Naive B cell (primary cell): ENCODE measurements around the gene ZNF358. TPM values are rescaled to one million over a fixed set of nuclear protein-coding genes. Genes with fewer than 3 reads are reported as not detected.
A peak's percentile ranks its signal among the peaks of the same experiment; 100 is the strongest.
"Not testable (repeated sequence)": the region's sequence is repeated elsewhere in the genome, so short reads cannot be mapped to it uniquely, and the experiment has no call there.

Source experiments
- ATAC-seq, 2 donors: fragments of 150-1000 bp; cut with Tn5 transposase; 2 replicates each; pipeline ENCODE4 v1.10.0; 2021; ENCODE audit warnings: low read depth in 2 of 2, mild to moderate bottlenecking in 2 of 2, moderate library complexity in 2 of 2
- DNase-seq: peaks from one replicate; pipeline ENCODE4 v3.0.0; 2022
- H3K27ac Mint-ChIP-seq, 6 donors: one replicate each; pipeline ENCODE4 v1.8.0; 2020 to 2022; ENCODE audit warnings: mild to moderate bottlenecking in 6 of 6, mixed read lengths in 6 of 6, moderate library complexity in 5 of 6, inconsistent platforms in 2 of 6
- H3K27me3 Mint-ChIP-seq, 3 donors: one replicate each; pipeline ENCODE4 v1.8.0; 2021 to 2022; ENCODE audit warnings: mixed read lengths in 3 of 3, mild to moderate bottlenecking in 1 of 3
- H3K36me3 Mint-ChIP-seq, 2 donors: one replicate each; pipeline ENCODE4 v1.8.0; 2020 to 2022; ENCODE audit warnings: mixed read lengths in 2 of 2, inconsistent platforms in 1 of 2, mild to moderate bottlenecking in 1 of 2
- H3K4me1 Mint-ChIP-seq, 3 donors: one replicate each; pipeline ENCODE4 v1.8.0; 2020 to 2022; ENCODE audit warnings: mixed read lengths in 3 of 3, inconsistent platforms in 1 of 3, mild to moderate bottlenecking in 1 of 3, moderate library complexity in 1 of 3
- H3K4me3 Mint-ChIP-seq, 8 donors: one replicate each; pipeline ENCODE4 v1.8.0; 2020 to 2022; ENCODE audit warnings: mild to moderate bottlenecking in 8 of 8, mixed read lengths in 8 of 8, moderate library complexity in 8 of 8, inconsistent platforms in 2 of 8
- H3K9me3 Mint-ChIP-seq, 7 donors: one replicate each; pipeline ENCODE4 v1.8.0; 2020 to 2022; ENCODE audit warnings: mixed read lengths in 7 of 7, mild to moderate bottlenecking in 5 of 7, inconsistent platforms in 2 of 7, moderate library complexity in 1 of 7
- polyA plus RNA-seq, 6 donors: library from polyadenylated mRNA; unstranded; fragments of 300-500 nt; fragmentation: Illumina TruSeq; gene quantifications; one replicate each; pipeline ENCODE4 v1.2.3, GENCODE V29; 2021; ENCODE audit warnings: low read depth in 6 of 6

ZNF358 gene
- polyA plus RNA-seq, 6 donors from 2014 or later: 0.94 to 3.5 (median 1.6) TPM

DNA sequence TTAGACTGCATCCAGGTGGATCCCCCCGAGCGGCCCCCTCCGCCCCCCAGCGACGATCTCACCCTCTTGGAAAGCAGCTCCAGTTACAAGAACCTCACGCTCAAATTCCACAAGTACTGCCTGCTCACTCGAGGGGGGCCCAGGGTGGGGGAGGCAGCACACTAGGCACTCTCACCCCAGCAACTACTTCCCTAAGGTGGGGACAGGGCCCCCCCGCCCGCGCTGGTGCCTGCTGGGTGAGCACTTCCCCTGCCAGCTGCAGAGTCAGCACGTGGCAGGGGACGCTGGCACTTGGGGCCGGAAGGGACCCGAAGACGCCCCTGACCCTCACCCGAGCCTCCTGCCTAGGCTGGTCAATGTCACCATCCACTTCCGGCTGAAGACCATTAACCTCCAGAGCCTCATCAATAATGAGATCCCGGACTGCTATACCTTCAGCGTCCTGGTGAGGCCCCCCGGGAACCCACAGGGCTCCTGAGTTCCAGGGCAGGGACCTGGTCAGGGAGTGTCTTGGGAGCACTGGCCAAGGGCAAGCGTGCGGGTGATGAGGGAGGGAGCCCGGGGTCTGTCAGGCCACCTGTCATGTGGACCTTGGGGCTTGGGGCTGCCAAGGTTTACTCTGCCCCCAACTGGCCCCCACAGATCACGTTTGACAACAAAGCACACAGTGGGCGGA, 11.8 kb downstream of the ZNF358 start:
- no peaks in the 10 kb centered on the region for H3K9me3 Mint-ChIP-seq
- ATAC-seq (peak; percentile 72 to 75), DNase-seq (no peak)
- peaks cover 3 to 29% (median 17%) of the 10 kb centered on the region in 3 donors for H3K4me1 Mint-ChIP-seq
- H3K27ac Mint-ChIP-seq: no peak overlapping the region
- no peaks in the 10 kb centered on the region for H3K27me3 Mint-ChIP-seq
- H3K4me3 Mint-ChIP-seq: peak overlapping the region in 2 of 8 donors; percentile 45 to 55
- H3K36me3 Mint-ChIP-seq: peaks cover 0 to 6% of the 10 kb centered on the region in 2 donors

GRCh38 chr19:7528192-7528519, 12.3 kb downstream of the ZNF358 start:
- ATAC-seq: no peak
- H3K36me3 Mint-ChIP-seq: peaks cover 0 to 6% of the 10 kb centered on the region in 2 donors
- DNase-seq: no peak
- H3K27me3 Mint-ChIP-seq: no peaks in the 10 kb centered on the region
- no peak overlapping the region for H3K27ac Mint-ChIP-seq
- no peaks in the 10 kb centered on the region for H3K9me3 Mint-ChIP-seq
- H3K4me1 Mint-ChIP-seq: peaks cover 3 to 31% (median 18%) of the 10 kb centered on the region in 3 donors
- no peak overlapping the region for H3K4me3 Mint-ChIP-seq

DNA sequence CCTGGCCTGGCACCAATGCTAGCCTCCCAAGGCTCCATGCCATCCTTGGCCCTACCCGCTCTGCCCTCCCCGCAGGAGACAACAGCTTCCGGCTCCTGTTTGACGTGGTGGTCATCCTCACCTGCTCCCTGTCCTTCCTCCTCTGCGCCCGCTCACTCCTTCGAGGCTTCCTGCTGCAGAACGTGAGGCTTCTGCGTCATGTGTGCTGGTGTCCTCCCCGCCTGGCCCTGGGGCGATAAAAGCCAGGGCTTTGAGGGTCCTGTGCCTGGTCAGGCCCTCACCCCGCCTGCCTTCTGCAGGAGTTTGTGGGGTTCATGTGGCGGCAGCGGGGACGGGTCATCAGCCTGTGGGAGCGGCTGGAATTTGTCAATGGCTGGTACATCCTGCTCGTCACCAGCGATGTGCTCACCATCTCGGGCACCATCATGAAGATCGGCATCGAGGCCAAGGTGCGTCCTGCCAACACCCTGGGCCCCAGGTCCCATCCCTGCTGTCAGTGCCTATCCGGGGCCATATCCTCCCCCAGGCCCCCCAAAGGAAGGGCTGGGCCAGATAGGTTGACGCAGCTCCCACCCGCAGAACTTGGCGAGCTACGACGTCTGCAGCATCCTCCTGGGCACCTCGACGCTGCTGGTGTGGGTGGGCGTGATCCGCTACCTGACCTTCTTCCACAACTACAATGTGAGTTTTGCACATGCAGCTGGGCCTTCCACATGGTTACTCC, 12.8 kb downstream of the ZNF358 start:
- H3K27me3 Mint-ChIP-seq: no peaks in the 10 kb centered on the region
- DNase-seq (no peak), ATAC-seq (no peak)
- peaks cover 0 to 6% of the 10 kb centered on the region in 2 donors for H3K36me3 Mint-ChIP-seq
- no peaks in the 10 kb centered on the region for H3K9me3 Mint-ChIP-seq
- peaks cover 3 to 28% (median 15%) of the 10 kb centered on the region in 3 donors for H3K4me1 Mint-ChIP-seq
- H3K4me3 Mint-ChIP-seq: peak overlapping the region in 2 of 8 donors; percentile 39 to 70
- no peak overlapping the region for H3K27ac Mint-ChIP-seq

DNA sequence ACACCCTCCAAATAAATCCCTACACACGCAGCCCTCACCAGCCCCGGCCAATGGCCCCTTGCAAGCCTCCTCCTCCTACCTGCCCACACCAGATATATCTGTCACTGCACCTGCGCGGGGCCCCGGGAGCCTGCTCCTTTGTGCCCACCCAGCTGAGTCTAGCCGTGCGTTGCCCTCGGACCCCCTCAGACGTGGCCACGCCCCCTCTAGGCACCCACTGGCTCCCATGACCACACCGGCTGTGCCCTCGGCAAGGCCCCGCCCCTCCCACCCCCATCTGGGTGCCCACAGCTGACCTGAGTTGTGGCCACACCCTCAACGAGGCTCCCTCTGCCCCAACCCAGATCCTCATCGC, 13.3 kb downstream of the ZNF358 start:
- no peak for ATAC-seq
- Mint-ChIP-seq H3K27ac (no peak overlapping the region), H3K36me3 (peaks cover 0 to 6% of the 10 kb centered on the region in 2 donors), H3K9me3 (no peaks in the 10 kb centered on the region), H3K27me3 (no peaks in the 10 kb centered on the region), H3K4me3 (peak overlapping the region in 1 of 8 donors; percentile 70), H3K4me1 (peaks cover 3 to 29% (median 20%) of the 10 kb centered on the region in 3 donors)
- no peak for DNase-seq

- Mint-ChIP-seq H3K27ac (peak overlapping the region in 1 of 6 donors; percentile 37), H3K4me3 (peak overlapping the region in 2 of 8 donors; percentile 43 to 74), H3K9me3 (no peaks in the 10 kb centered on the region), H3K27me3 (no peaks in the 10 kb centered on the region), H3K36me3 (peaks cover 0 to 6% of the 10 kb centered on the region in 2 donors), H3K4me1 (peaks cover 9 to 36% (median 24%) of the 10 kb centered on the region in 3 donors)
- DNase-seq (no peak), ATAC-seq (no peak)
Measured at GRCh38 chr19:7529610-7530490, 13.9 kb downstream of the ZNF358 start.

GRCh38 chr19:7533281-7533885, 17.5 kb downstream of the ZNF358 start:
- H3K4me1 Mint-ChIP-seq: peaks cover 20 to 53% (median 38%) of the 10 kb centered on the region in 3 donors
- no peaks in the 10 kb centered on the region for H3K27me3 Mint-ChIP-seq
- H3K36me3 Mint-ChIP-seq: peaks cover under 1 to 6% of the 10 kb centered on the region in 2 donors
- no peak for DNase-seq
- no peak for ATAC-seq
- peak overlapping the region in 4 of 6 donors; percentile 38 to 94 (median 82) for H3K27ac Mint-ChIP-seq
- H3K9me3 Mint-ChIP-seq: no peaks in the 10 kb centered on the region
- H3K4me3 Mint-ChIP-seq: peak overlapping the region; percentile 88 to 98 (median 96)

DNA sequence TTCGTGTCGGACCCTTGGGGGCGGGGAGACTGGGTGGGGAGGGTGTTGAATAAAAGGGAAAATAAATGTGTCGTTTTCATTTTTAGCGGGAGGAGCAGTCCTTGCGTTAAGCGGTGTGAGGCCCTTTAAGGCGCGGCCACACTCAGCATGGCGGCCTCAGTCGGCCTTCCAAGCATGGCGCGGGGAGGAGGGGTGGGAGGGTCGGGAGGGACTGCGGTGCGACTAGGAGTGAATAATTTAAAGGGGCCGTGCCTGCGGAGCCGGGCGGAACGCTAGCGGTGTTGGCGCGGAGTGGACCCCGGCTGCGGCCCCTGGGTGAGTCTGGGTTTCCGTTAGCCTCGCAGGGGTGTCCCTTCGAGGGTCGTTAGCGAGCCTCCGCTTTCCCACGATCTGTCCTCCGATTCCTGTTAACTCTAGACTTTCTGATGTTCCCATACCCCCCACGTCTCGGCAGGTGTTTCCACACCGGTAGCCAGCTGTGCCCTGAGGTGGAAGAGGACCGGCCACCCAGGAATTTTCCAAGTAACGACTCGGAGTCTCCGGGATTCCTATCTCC, 18.1 kb downstream of the ZNF358 start:
- peak; percentile 51 to 55 for ATAC-seq
- peaks cover 19 to 50% (median 37%) of the 10 kb centered on the region in 3 donors for H3K4me1 Mint-ChIP-seq

GRCh38 chr19:7534531-7535046, 18.7 kb downstream of the ZNF358 start:
- H3K4me1 Mint-ChIP-seq: peaks cover 17 to 47% (median 36%) of the 10 kb centered on the region in 3 donors
- no peaks in the 10 kb centered on the region for H3K27me3 Mint-ChIP-seq
- H3K36me3 Mint-ChIP-seq: peaks cover 5 to 6% of the 10 kb centered on the region in 2 donors
- ATAC-seq: peak; percentile 8 to 12
- DNase-seq: no peak
- no peaks in the 10 kb centered on the region for H3K9me3 Mint-ChIP-seq
- peak overlapping the region; percentile 88 to 98 (median 96) for H3K4me3 Mint-ChIP-seq
- peak overlapping the region; percentile 80 to 96 (median 91) for H3K27ac Mint-ChIP-seq

More for the DNA sequence above, 18.1 kb downstream of the ZNF358 start:
- peak overlapping the region; percentile 88 to 98 (median 96) for H3K4me3 Mint-ChIP-seq
- H3K9me3 Mint-ChIP-seq: no peaks in the 10 kb centered on the region
- peak overlapping the region; percentile 50 to 96 (median 89) for H3K27ac Mint-ChIP-seq
- H3K27me3 Mint-ChIP-seq: no peaks in the 10 kb centered on the region
- H3K36me3 Mint-ChIP-seq: peaks cover 5 to 6% of the 10 kb centered on the region in 2 donors
- DNase-seq: peak; percentile 71

DNA sequence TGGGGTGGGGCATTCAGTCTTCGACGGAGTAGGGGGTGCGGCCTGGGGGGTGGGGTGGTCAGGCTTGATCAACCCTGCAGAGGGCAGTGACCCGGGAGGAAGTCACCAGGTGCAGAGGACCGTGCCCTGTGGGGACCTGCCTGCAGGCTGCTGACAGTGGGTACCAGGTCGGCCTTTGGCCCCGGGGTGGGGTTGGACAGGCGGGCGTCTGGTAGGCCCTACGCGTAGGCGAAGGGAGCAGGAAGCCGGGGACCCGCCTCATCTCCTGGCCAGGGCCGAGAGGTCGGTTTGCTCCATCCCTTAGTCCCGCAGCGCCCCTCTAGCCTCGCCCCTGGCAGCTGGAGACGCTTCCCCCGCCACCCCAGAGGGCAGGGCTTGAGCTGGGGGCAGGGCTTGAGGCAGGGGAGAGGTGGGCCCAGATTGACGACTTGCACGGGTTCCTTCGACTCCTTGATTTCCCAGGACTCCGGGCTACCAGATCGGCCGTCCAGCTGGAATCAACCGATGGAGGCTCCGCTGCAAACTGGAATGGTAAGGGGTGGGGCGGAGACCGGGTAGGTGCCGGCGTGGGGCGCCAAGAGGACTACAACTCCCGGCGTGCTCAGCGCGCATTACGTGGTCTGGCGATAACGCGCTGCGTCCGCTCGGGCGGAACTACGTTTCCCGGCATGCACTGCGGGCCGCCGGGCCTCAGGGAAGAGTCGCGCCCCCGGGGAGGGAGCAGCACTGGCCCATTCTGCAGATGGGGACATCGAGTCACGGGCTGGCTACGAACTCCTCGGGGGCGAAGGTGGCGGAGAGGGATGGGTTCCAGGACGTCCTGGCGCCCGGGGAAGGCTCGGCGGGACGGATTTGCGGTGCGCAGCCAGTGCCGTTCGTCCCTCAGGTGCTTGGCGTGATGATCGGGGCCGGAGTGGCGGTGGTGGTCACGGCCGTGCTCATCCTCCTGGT, 19.4 kb downstream of the ZNF358 start, which contains the start of gene PNPLA6:
TSS of gene PNPLA6 (plus strand) at position 671 of the 951 bp plus-strand sequence. CDS start at position 743, 72 bp downstream.
- Mint-ChIP-seq H3K27ac (peak within 1 kb of the TSS; percentile 89 to 96 (median 94)), H3K4me1 (peaks cover 17 to 44% (median 36%) of the 10 kb centered on the region in 3 donors)

GRCh38 chr19:7535998-7536695, 20.2 kb downstream of the ZNF358 start:
- Mint-ChIP-seq H3K36me3 (peaks cover 5 to 7% of the 10 kb centered on the region in 2 donors), H3K4me1 (peaks cover 17 to 42% (median 36%) of the 10 kb centered on the region in 3 donors), H3K27me3 (no peaks in the 10 kb centered on the region), H3K27ac (peak overlapping the region; percentile 76 to 96 (median 90)), H3K4me3 (peak overlapping the region; percentile 88 to 98 (median 96)), H3K9me3 (no peaks in the 10 kb centered on the region)
- DNase-seq: no peak
- peak; percentile 2 to 4 for ATAC-seq

More for the DNA sequence above, 19.4 kb downstream of the ZNF358 start, which contains the start of gene PNPLA6:
- DNase-seq (peak; percentile 92), ATAC-seq (peak; percentile 76)
- H3K36me3 Mint-ChIP-seq: peaks cover 5 to 6% of the 10 kb centered on the region in 2 donors
- H3K4me3 Mint-ChIP-seq: peak within 1 kb of the TSS; percentile 88 to 98 (median 96)
- no peaks in the 10 kb centered on the region for H3K9me3 Mint-ChIP-seq
- no peaks in the 10 kb centered on the region for H3K27me3 Mint-ChIP-seq

GRCh38 chr19:7538990-7539389, 23.1 kb downstream of the ZNF358 start:
- H3K9me3 Mint-ChIP-seq, H3K36me3 Mint-ChIP-seq, ATAC-seq, H3K27ac Mint-ChIP-seq, H3K4me3 Mint-ChIP-seq, H3K27me3 Mint-ChIP-seq, DNase-seq: not testable (repeated sequence)
- H3K4me1 Mint-ChIP-seq: peaks cover 17 to 41% (median 29%) of the 10 kb centered on the region in 3 donors
